GM21515 (cell line): ENCODE measurements around the gene PLA2G4A.
A peak's percentile ranks its signal among the peaks of the same experiment; 100 is the strongest.

Experiments
- ATAC-seq: cut with Tn5 transposase; IDR thresholded peaks from one replicate; pipeline ENCODE4 v1.9.1; 2021; ENCODE audit not compliant: unreplicated experiment

Gene PLA2G4A

DNA sequence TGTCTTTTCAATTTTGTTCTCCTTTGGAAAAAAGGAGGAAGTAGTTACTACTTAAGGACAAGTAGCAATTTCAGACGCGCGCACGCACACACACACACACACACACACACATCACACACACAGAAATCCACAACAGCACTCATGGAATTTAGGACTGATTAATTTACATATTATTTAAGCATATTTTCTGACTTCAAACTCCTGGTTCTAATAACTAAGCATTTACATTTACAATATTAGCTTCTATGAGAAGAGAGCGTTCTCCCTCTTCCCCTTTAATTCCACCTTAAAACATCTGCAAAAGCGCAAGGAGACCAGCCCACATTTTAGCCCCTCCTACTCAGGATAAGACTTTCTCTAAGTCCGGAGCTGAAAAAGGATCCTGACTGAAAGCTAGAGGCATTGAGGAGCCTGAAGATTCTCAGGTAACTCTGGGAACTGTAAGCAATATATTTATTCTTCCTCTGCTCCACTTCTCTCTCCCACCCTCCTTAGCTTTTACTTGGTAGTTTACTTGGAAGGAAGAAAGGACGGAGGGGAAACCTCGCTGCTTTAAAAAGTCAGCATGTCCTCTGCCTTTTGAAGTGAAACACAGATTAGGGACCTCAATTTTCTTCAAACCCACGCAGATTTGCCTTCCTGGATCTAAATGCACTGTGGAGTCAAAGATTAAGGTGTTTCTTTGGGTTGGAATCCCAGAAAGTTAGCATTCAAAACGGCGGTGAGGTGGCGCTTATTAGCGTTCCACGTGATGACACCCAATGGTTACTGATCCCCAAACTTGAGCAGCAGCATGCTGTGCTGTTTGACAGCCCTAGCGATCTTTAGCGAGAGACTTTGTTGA, at the start of gene PLA2G4A:
Gene PLA2G4A (plus strand): TSS at position 339 of the 844 bp plus-strand sequence. CDS start 25,406 bp downstream, outside the sequence.
- peak; percentile 89 for ATAC-seq

- ATAC-seq, result no peak
Measured at GRCh38 chr1:186780076-186780475, 48.7 kb upstream of the PLA2G4A start.

- ATAC-seq, result no peak
Measured at GRCh38 chr1:186781730-186782129, 47.0 kb upstream of the PLA2G4A start.

- no peak for ATAC-seq
Measured at GRCh38 chr1:186782791-186783190, 46.0 kb upstream of the PLA2G4A start.

- no peak for ATAC-seq
Measured at GRCh38 chr1:186783193-186783592, 45.6 kb upstream of the PLA2G4A start.

DNA sequence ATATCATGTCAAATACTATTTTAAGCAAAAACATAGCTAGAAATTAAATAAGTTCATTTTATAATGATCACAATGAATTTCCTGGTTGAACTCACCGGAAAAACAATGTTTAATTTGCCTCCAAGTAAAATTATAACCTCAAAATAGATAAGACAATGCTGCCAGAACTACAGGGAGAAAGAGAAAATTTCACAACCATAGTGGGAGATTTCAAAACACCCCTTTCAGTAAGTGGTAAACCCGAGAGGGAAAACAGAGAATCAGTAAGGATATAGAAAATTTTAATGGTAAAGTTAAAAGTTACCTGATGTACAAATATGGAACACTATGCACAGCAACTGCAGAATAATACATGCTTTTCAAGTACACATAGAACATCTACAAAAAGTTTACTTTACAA, 43.2 kb upstream of the PLA2G4A start:
- no peak for ATAC-seq

- ATAC-seq, result no peak
Measured at GRCh38 chr1:186790101-186790500, 38.6 kb upstream of the PLA2G4A start.

GRCh38 chr1:186792870-186793581, 35.7 kb upstream of the PLA2G4A start:
- ATAC-seq, result no peak

GRCh38 chr1:186793582-186793927, 35.2 kb upstream of the PLA2G4A start:
- ATAC-seq, result no peak

DNA sequence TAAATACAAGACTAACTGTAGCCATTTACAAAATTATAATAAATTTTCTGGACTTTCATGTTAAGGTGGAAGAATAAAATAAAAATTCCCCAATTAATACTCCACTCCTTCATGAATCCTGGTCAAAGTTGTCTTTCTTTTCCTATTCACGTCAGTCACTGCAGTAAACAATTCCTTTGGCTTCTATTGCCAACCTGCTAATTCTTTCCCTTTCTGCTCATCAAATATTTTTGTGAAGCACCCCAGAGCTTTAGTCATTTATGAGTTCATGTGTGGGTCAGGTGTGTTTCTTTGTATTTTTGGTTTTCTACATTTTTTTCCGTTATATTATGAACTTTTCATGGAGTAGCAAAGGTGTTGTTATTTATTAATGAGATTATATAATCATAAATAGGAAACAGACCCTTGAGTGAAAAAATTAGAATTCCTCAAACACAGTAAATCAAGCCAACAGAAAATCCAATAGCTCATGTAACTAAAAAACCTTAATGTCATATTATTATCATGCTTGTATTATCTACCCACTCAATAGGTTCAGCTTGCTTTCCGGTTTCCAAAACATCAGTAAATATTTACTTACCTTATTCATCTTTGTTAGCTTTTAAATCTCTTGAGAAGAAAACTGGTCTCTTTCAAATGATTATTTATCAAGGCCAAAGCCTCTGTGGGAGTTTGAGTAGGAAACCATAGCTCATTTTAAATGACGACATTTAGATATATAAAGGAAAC, 29.6 kb upstream of the PLA2G4A start:
- ATAC-seq, result no peak

DNA sequence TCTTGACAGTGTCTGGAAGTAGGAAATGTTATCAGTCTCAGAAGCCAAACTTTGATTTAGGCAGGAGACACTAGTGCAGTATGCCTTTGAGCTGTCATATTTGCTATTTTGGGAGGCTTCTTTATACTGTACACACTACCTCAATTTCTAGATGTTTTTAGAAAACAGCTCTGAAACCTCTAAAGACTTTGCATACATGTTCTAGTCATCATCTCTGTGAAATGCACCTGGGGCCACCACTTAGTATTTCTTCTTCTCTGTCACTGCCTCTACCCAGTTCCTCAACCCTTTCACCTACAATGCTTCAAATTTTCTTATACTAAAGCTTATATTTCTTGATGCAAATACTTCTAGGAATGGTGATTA, 29.1 kb upstream of the PLA2G4A start:
- peak; percentile 98 for ATAC-seq

- no peak for ATAC-seq
Measured at GRCh38 chr1:186802388-186802787, 26.4 kb upstream of the PLA2G4A start.

- no peak for ATAC-seq
Measured at GRCh38 chr1:186804679-186805078, 24.1 kb upstream of the PLA2G4A start.

- no peak for ATAC-seq
Measured at GRCh38 chr1:186806477-186806876, 22.3 kb upstream of the PLA2G4A start.

DNA sequence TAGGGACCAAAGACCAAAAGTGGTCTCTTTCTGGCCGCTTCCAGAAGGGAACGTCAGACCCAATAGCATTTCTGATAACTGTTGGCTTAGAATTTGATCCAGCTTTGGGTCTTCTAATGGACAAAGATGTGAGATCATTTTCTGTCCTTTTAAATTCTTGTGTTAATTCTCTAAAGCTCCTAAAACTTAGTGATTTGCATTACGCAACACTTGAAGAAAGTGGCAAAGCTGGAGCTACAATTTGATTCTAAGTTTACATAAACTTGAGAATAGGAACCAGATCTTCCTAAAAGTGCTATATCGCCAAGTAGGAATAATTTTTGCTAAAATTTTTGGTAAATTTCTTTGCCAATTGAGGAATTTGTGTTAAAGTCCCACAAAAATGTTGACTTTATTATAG, 21.6 kb upstream of the PLA2G4A start:
- no peak for ATAC-seq

GRCh38 chr1:186811892-186812291, 16.9 kb upstream of the PLA2G4A start:
- no peak for ATAC-seq

- no peak for ATAC-seq
Measured at GRCh38 chr1:186812570-186812969, 16.2 kb upstream of the PLA2G4A start.

- no peak for ATAC-seq
Measured at GRCh38 chr1:186813420-186813819, 15.3 kb upstream of the PLA2G4A start.

DNA sequence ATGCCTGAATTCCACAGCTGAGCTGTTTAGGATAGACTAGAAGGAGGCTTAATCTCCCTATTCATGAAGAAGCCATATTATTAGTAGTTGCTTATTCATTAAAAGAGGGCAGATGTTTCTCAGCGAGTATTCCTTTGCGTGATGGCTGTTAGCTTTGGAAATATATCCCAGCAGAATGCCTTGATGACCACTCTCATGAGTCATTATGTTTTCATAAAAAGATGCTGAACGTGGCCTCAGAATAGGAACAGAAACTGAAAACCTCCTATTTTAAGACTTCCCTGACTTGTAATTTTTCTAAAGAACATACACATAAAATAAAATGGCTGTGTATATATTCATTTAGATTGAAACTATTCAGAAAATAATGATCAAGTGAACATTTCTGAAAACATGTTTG, 9.6 kb upstream of the PLA2G4A start:
- peak; percentile 82 for ATAC-seq

DNA sequence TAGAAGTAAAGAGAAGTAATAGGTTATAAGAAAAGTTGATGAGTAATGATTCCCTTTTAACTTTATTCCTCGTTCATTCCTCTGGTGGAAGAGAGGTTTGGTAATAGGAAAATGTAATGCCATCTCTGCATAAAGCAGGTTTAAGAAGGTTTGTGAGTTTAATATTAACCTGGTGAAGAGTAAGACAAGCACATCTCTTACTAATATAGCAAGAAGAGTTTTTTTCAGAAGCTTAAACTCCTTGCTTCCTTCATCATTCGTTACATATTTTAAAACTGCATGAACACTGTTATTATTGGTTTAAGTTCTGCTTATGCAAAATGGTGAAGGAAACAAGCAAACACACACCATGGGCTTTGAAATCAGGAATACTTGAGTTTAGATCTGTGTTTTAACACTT, 9.2 kb upstream of the PLA2G4A start:
- ATAC-seq, result peak; percentile 35

GRCh38 chr1:186829686-186830587, 1.2 kb downstream of the PLA2G4A start:
- no peak for ATAC-seq
